ENCODE data around the gene VDR. TPM values are rescaled to one million over a fixed set of nuclear protein-coding genes. Genes with fewer than 3 reads are reported as not detected.

The VDR gene
- total RNA-seq, 2 experiments from 2014 or later = 108 to 124 TPM

- ATAC-seq (no peak), DNase-seq (no peak)
- peaks cover 77% of the 10 kb centered on the region for H3K36me3 Mint-ChIP-seq (ENCODE audit: low read depth)
- peak overlapping the region; percentile 96 for H3K27ac Mint-ChIP-seq
- CTCF ChIA-PET = interaction anchor here (0.6 to 1.5 kb wide), 3 partner anchors 26 to 994 kb away, joined by 3 to 4 read pairs (median 3); no protein-coding TSS in a partner anchor
- H3K4me1 Mint-ChIP-seq = peaks cover 44% of the 10 kb centered on the region
- POLR2A ChIA-PET = no interaction called here
- H3K27me3 Mint-ChIP-seq = no peaks in the 10 kb centered on the region
- H3K9me3 Mint-ChIP-seq (ENCODE audit: low read depth) = no peaks in the 10 kb centered on the region
- intact Hi-C loops (cut with DNase I, micrococcal nuclease) = no loop called here
- no peak overlapping the region for H3K4me3 Mint-ChIP-seq
Measured at GRCh38 chr12:47858511-47859266, 46.1 kb downstream of the VDR start.

GRCh38 chr12:47856721-47857575, 47.8 kb downstream of the VDR start:
- H3K27me3 Mint-ChIP-seq = no peaks in the 10 kb centered on the region
- H3K36me3 Mint-ChIP-seq (ENCODE audit: low read depth) = peaks cover 78% of the 10 kb centered on the region
- DNase-seq (no peak), ATAC-seq (no peak)
- CTCF ChIA-PET = interaction anchor here (0.8 to 1.8 kb wide), 5 partner anchors 14 to 337 kb away, joined by 3 to 10 read pairs (median 4); partner anchors contain the start of gene VDR
- intact Hi-C loops (cut with DNase I, micrococcal nuclease) = no loop called here
- no peaks in the 10 kb centered on the region for H3K9me3 Mint-ChIP-seq (ENCODE audit: low read depth)
- POLR2A ChIA-PET = no interaction called here
- H3K4me1 Mint-ChIP-seq = peaks cover 43% of the 10 kb centered on the region
- no peak overlapping the region for H3K27ac Mint-ChIP-seq
- H3K4me3 Mint-ChIP-seq = no peak overlapping the region

GRCh38 chr12:47856094-47856493, 48.7 kb downstream of the VDR start:
- intact Hi-C loops (cut with DNase I, micrococcal nuclease) = no loop called here
- H3K4me3 Mint-ChIP-seq = no peak overlapping the region
- ChIA-PET CTCF (interaction anchor here (1.0 to 1.8 kb wide), 5 partner anchors 9 to 49 kb away, joined by 3 to 10 read pairs (median 4); partner anchors contain the start of gene VDR), POLR2A (no interaction called here)
- ATAC-seq (no peak), DNase-seq (no peak)
- peaks cover 42% of the 10 kb centered on the region for H3K4me1 Mint-ChIP-seq
- no peaks in the 10 kb centered on the region for H3K9me3 Mint-ChIP-seq (ENCODE audit: low read depth)
- no peaks in the 10 kb centered on the region for H3K27me3 Mint-ChIP-seq
- peaks cover 77% of the 10 kb centered on the region for H3K36me3 Mint-ChIP-seq (ENCODE audit: low read depth)
- H3K27ac Mint-ChIP-seq = no peak overlapping the region

- DNase-seq = no peak
- CTCF ChIA-PET = interaction anchor here (1.0 to 1.8 kb wide), 5 partner anchors 8 to 50 kb away, joined by 3 to 10 read pairs (median 4); partner anchors contain the start of gene VDR
- POLR2A ChIA-PET = no interaction called here
Measured at GRCh38 chr12:47855502-47855901, 49.3 kb downstream of the VDR start.

GRCh38 chr12:47854531-47854930, 50.3 kb downstream of the VDR start:
- H3K4me3 Mint-ChIP-seq = no peak overlapping the region
- H3K36me3 Mint-ChIP-seq (ENCODE audit: low read depth) = peaks cover 74% of the 10 kb centered on the region
- CTCF ChIA-PET = interaction anchor here (0.9 kb wide), 1 partner anchor 52 kb away, joined by 3 read pairs; no protein-coding TSS in a partner anchor
- H3K27me3 Mint-ChIP-seq = no peaks in the 10 kb centered on the region
- H3K4me1 Mint-ChIP-seq = peaks cover 27% of the 10 kb centered on the region
- ATAC-seq (no peak), DNase-seq (no peak)
- POLR2A ChIA-PET = no interaction called here
- H3K27ac Mint-ChIP-seq = no peak overlapping the region
- no peaks in the 10 kb centered on the region for H3K9me3 Mint-ChIP-seq (ENCODE audit: low read depth)
- intact Hi-C loops (cut with DNase I, micrococcal nuclease) = no loop called here

More at GRCh38 chr12:47855502-47855901, 49.3 kb downstream of the VDR start:
- intact Hi-C loops (cut with DNase I, micrococcal nuclease) = no loop called here
- H3K4me3 Mint-ChIP-seq = no peak overlapping the region
- no peaks in the 10 kb centered on the region for H3K9me3 Mint-ChIP-seq (ENCODE audit: low read depth)
- H3K27me3 Mint-ChIP-seq = no peaks in the 10 kb centered on the region
- no peak overlapping the region for H3K27ac Mint-ChIP-seq
- peaks cover 37% of the 10 kb centered on the region for H3K4me1 Mint-ChIP-seq
- peaks cover 78% of the 10 kb centered on the region for H3K36me3 Mint-ChIP-seq (ENCODE audit: low read depth)
- ATAC-seq = no peak

- no peak overlapping the region for H3K27ac Mint-ChIP-seq
- H3K36me3 Mint-ChIP-seq (ENCODE audit: low read depth) = peaks cover 62% of the 10 kb centered on the region
- intact Hi-C loops (cut with DNase I, micrococcal nuclease) = no loop called here
- DNase-seq (no peak), ATAC-seq (no peak)
- peaks cover 16% of the 10 kb centered on the region for H3K4me1 Mint-ChIP-seq
- no peaks in the 10 kb centered on the region for H3K27me3 Mint-ChIP-seq
- H3K4me3 Mint-ChIP-seq = no peak overlapping the region
- POLR2A ChIA-PET = no interaction called here
- no peaks in the 10 kb centered on the region for H3K9me3 Mint-ChIP-seq (ENCODE audit: low read depth)
- CTCF ChIA-PET = interaction anchor here (0.5 to 2.7 kb wide), 5 partner anchors 13 to 109 kb away, joined by 3 to 10 read pairs (median 4); no protein-coding TSS in a partner anchor
Measured at GRCh38 chr12:47852096-47852571, 52.7 kb downstream of the VDR start.

- peak; percentile 25 for ATAC-seq
- Mint-ChIP-seq H3K36me3 (ENCODE audit: low read depth) (peaks cover 63% of the 10 kb centered on the region), H3K4me3 (no peak overlapping the region), H3K9me3 (ENCODE audit: low read depth) (no peaks in the 10 kb centered on the region), H3K27ac (peak overlapping the region; percentile 12), H3K4me1 (peaks cover 16% of the 10 kb centered on the region), H3K27me3 (no peaks in the 10 kb centered on the region)
- no peak for DNase-seq
- ChIA-PET POLR2A (interaction anchor here (0.8 kb wide), 1 partner anchor 31 kb away, joined by 3 read pairs; no protein-coding TSS in a partner anchor), CTCF (interaction anchor here (0.6 to 2.7 kb wide), 4 partner anchors 13 to 109 kb away, joined by 3 to 10 read pairs (median 4); no protein-coding TSS in a partner anchor)
- intact Hi-C loops (cut with DNase I, micrococcal nuclease) = no loop called here
Measured at GRCh38 chr12:47851303-47851952, 53.4 kb downstream of the VDR start.

- intact Hi-C loops (cut with DNase I, micrococcal nuclease) = no loop called here
- no peak for DNase-seq
- POLR2A ChIA-PET = no interaction called here
- H3K27me3 Mint-ChIP-seq = no peaks in the 10 kb centered on the region
- peaks cover 64% of the 10 kb centered on the region for H3K36me3 Mint-ChIP-seq (ENCODE audit: low read depth)
- CTCF ChIA-PET = interaction anchor here (0.6 to 2.7 kb wide), 4 partner anchors 9 to 83 kb away, joined by 4 to 10 read pairs (median 6); no protein-coding TSS in a partner anchor
- ATAC-seq = no peak
- H3K27ac Mint-ChIP-seq = no peak overlapping the region
- H3K4me1 Mint-ChIP-seq = peaks cover 16% of the 10 kb centered on the region
- H3K4me3 Mint-ChIP-seq = no peak overlapping the region
- no peaks in the 10 kb centered on the region for H3K9me3 Mint-ChIP-seq (ENCODE audit: low read depth)
Measured at GRCh38 chr12:47850153-47851084, 54.4 kb downstream of the VDR start.

- POLR2A ChIA-PET = no interaction called here
- CTCF ChIA-PET = interaction anchor here (0.6 to 2.1 kb wide), 4 partner anchors 12 to 159 kb away, joined by 3 to 7 read pairs (median 4); no protein-coding TSS in a partner anchor
- Mint-ChIP-seq H3K9me3 (ENCODE audit: low read depth) (no peaks in the 10 kb centered on the region), H3K36me3 (ENCODE audit: low read depth) (peaks cover 70% of the 10 kb centered on the region), H3K27ac (no peak overlapping the region), H3K27me3 (no peaks in the 10 kb centered on the region), H3K4me1 (peaks cover 16% of the 10 kb centered on the region), H3K4me3 (no peak overlapping the region)
- intact Hi-C loops (cut with DNase I, micrococcal nuclease) = no loop called here
- DNase-seq (no peak), ATAC-seq (no peak)
Measured at GRCh38 chr12:47849261-47849660, 55.5 kb downstream of the VDR start.

- ATAC-seq = no peak
- intact Hi-C loops (cut with DNase I, micrococcal nuclease) = no loop called here
- no peak for DNase-seq
- Mint-ChIP-seq H3K4me3 (no peak overlapping the region), H3K27ac (no peak overlapping the region), H3K9me3 (ENCODE audit: low read depth) (no peaks in the 10 kb centered on the region), H3K4me1 (peaks cover 16% of the 10 kb centered on the region), H3K36me3 (ENCODE audit: low read depth) (peaks cover 73% of the 10 kb centered on the region), H3K27me3 (no peaks in the 10 kb centered on the region)
- ChIA-PET POLR2A (no interaction called here), CTCF (interaction anchor here (0.6 to 2.1 kb wide), 7 partner anchors 11 to 159 kb away, joined by 3 to 19 read pairs (median 3); no protein-coding TSS in a partner anchor)
Measured at GRCh38 chr12:47848853-47849252, 55.9 kb downstream of the VDR start.
